Heart right ventricle (tissue), 16 donors: Measurements from ENCODE around the gene COL6A3. TPM values are rescaled to one million over a fixed set of nuclear protein-coding genes. Genes with fewer than 3 reads are reported as not detected.

Experiments used
- ATAC-seq, 8 donors: fragments of 200-7000 bp; cut with Tn5 transposase; one replicate each; pipeline ENCODE4 v1.9.1; 2020; ENCODE audit warnings: mild to moderate bottlenecking in 8 of 8, moderate library complexity in 8 of 8, moderate number of reproducible peaks in 1 of 8
- DNase-seq, 2 donors: peaks; one replicate each; pipeline ENCODE4 v3.0.0-alpha.2; 2020
- H3K27ac ChIP-seq, 10 donors: fragments of 200-600 bp; sonication (generic) in 2 of 10; one replicate each; pipeline versions ENCODE4 v1.5.0 to v1.8.0; 2020 to 2022; ENCODE audit warnings: mild to moderate bottlenecking in 3 of 10
- H3K27me3 ChIP-seq, 7 donors: fragments of 200-600 bp; one replicate each; pipeline ENCODE4 v1.8.0; 2021 to 2022; ENCODE audit warnings: mild to moderate bottlenecking in 2 of 7
- H3K36me3 ChIP-seq, 9 donors: fragments of 200-600 bp; sonication (generic) in 1 of 9; one replicate each; pipeline versions ENCODE4 v1.5.0 to v1.8.0; 2020 to 2022; ENCODE audit warnings: mild to moderate bottlenecking in 2 of 9
- H3K4me1 ChIP-seq, 9 donors: fragments of 200-600 bp; sonication (generic) in 1 of 9; one replicate each; pipeline versions ENCODE4 v1.5.0 to v1.8.0; 2020 to 2022; ENCODE audit warnings: mild to moderate bottlenecking in 4 of 9
- H3K4me3 ChIP-seq, 10 donors: fragments of 200-600 bp; sonication (generic) in 2 of 10; one replicate each; pipeline versions ENCODE4 v1.5.0 to v1.8.0; 2020 to 2022; ENCODE audit warnings: mild to moderate bottlenecking in 7 of 10, moderate library complexity in 2 of 10
- H3K9me3 ChIP-seq, 11 donors: fragments of 200-600 bp in 10 of 11; sonication (generic) in 2 of 11; one replicate each; pipeline versions ENCODE4 v1.5.0 to v1.8.0; 2013 to 2022; ENCODE audit warnings: mild to moderate bottlenecking in 2 of 11, control low read depth in 1 of 11, moderate library complexity in 1 of 11
- CTCF ChIP-seq, 9 donors: fragments of 200-600 bp; sonication (generic) in 2 of 9; IDR thresholded peaks; one replicate each; pipeline versions ENCODE4 v1.5.0 to v1.8.0; 2021 to 2022; ENCODE audit warnings: antibody characterized with exemption in 9 of 9, mild to moderate bottlenecking in 5 of 9, moderate library complexity in 1 of 9
- WGBS, 2 donors: extraction: QIAGEN DNeasy Blood & Tissue Kit; methylation state at CpG; one replicate each; pipeline ENCODE4 v1.1.7; 2013; ENCODE audit warnings: inconsistent platforms in 1 of 2; 5-methylcytosine and 5-hydroxymethylcytosine counted together
- intact Hi-C, 10 donors: fragments of 100-400 bp; cut with DNase I; formaldehyde crosslinking; loops; one replicate each; pipeline versions ENCODE4 v1.11.1 to v1.14.2; 2022
- polyA plus RNA-seq, 2 donors: library from polyadenylated mRNA; stranded (reverse); fragments of 200-250 nt; gene quantifications; one replicate each; pipeline ENCODE4 v1.2.3, GENCODE V29; 2013
- total RNA-seq, 10 donors: library from RNA; stranded (reverse); fragmentation: NEBNext Ultra II Directional in 3 of 10; extraction: Animal tissue kit (Norgen Biotek cat#: 25700) in 3 of 10; gene quantifications; one replicate each; pipeline versions ENCODE4 v1.2.1 to v1.2.4, GENCODE V29; 2021 to 2023
- donor health status: Arrhythmogenic right ventricular cardiomyopathy.
- donor health status: ischemic (EF 13 %, LVEDD 7.1; RV severe dilation, severe dysfunction).
- donor health status: healthy with polysubstance abuse.
- donor health status: DM: no; HTN: yes; CAD: no.
- donor health status: DM: no; HTN: no; CAD: no.
- donor health status: ischemic (EF 25% LVEDD 6.9; RV normal size, moderate dysfunction).
- donor health status: ischemic (EF 25% LVEDD 5.7; RV mildly dilated, moderate dysfunction).
- donor health status: healthy.
- donor health status: DM: yes; HTN: yes; CAD: no.
- donor health status: Ischemic cardiomyopathy.
- donor health status: ischemic (EF 35%, LVEDD 5.7; RV mildly dilated, moderate dysfunction).
- donor health status: nonischemic (EF 11% LVEDD 7.7; RV severe dilation, severe dysfunction).
- donor health status: DM: yes; HTN: yes; CAD: no.
- donor health status: PGD.
- donor health status: ischemic (EF 29% LVEDD 5.4; RV normal size, mild dysfunction).
- donor health status: nonischemic (EF 23%, LVEDD 6.1; RV moderate dilation, normal function).

Gene COL6A3
- total and polyA plus RNA-seq, 12 donors: 27.7 to 222 (median 47.5) TPM

DNA sequence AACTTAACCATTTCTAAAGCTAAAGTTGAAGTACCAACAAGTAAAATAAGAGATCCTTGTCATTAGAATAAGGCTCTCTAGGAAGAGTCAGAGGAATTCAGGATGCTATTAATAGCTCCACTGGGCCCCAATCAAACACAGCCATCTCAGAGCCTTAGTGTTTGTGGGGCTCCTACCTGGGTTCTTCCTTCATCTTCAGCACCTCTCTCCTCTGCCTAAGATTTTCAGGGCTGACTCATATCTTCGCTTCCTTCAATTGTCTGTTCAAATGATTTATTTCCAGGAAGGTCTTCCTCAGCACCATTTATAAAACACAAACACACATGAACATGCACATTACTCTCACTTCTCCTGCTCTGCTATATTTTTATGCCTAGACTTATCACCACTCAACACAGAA, 119.5 kb downstream of the COL6A3 start:
- Histone ChIP-seq H3K27me3 (no peaks in the 10 kb centered on the region), H3K4me1 (peaks cover 0 to 64% (median 31%) of the 10 kb centered on the region in 9 donors), H3K9me3 (peaks cover 0 to 12% (median 0%) of the 10 kb centered on the region in 11 donors), H3K36me3 (no peaks in the 10 kb centered on the region), H3K27ac (peak overlapping the region in 7 of 10 donors; percentile 9 to 92 (median 47)), H3K4me3 (no peak overlapping the region)
- ATAC-seq (no peak), DNase-seq (no peak)
- intact Hi-C loops: no loop called here
- no peak for TF ChIP-seq CTCF (IDR thresholded peaks at IDR 0.05)
- WGBS, 2 donors: 75 to 83% methylated on average over 1 of the region's 1 CpG

DNA sequence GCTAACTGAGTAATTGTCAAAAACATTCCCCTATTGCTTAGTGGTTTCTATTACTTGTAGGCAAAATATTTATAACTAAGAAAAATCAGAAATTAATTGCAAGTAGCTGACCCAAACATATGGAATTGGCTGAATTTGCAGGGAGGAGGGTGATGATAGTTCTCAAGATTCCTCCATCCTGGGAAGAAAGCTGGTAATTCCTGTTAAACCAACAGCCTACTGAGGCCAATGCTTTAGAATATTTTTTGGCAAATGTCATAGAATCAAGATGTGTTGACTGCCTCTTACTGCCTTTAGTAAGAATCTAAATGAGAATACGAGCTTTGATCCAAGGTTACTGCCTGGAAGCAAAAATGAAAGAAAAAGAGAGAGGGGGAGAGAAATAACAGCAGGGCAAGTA, 120.0 kb downstream of the COL6A3 start:
- Histone ChIP-seq H3K36me3 (no peaks in the 10 kb centered on the region), H3K9me3 (peaks cover 0 to 12% (median 0%) of the 10 kb centered on the region in 11 donors), H3K27ac (peak overlapping the region in 7 of 10 donors; percentile 9 to 92 (median 47)), H3K4me1 (peaks cover 0 to 63% (median 31%) of the 10 kb centered on the region in 9 donors), H3K27me3 (no peaks in the 10 kb centered on the region), H3K4me3 (no peak overlapping the region)
- DNase-seq (no peak), ATAC-seq (no peak)
- no peak for TF ChIP-seq CTCF (IDR thresholded peaks at IDR 0.05)
- intact Hi-C loops: no loop called here
- WGBS, 2 donors: 40% methylated on average over 1 of the region's 1 CpG

DNA sequence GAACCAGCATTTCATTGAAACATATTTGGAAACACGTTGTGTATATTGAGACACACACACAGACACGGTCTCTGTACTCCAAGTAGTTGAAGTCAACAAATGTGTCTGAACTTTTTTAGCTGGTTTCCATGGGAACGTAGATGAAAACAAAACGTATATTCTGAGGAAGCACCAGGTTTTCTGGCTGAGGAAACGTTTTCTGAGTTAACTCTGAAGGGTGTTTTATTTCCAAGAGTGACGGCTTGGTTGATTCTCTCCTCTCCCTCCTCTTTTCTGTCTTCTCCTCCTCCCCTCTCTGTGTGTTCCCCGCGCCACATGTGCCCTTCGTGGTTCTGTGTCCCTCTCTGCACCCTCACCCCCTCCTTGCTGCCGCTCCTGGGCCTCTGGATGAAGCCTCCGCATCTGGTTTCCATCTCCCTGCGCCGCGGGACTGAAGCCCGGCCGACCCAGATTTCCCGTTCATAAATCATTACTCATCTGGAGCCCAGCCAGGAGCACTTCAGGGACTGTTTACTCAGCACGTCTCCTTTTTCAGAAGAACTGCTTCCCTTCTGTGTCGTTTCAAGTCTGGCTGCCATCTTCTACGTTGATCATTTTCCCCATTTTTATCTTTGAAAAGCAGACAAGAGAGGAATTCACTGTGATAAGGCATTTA, 122.7 kb downstream of the COL6A3 start:
- DNase-seq (peak; percentile 91 to 98), ATAC-seq (peak; percentile 94 to 98 (median 96))
- H3K4me3 ChIP-seq: peak overlapping the region in 5 of 10 donors; percentile 1 to 24 (median 10)
- peaks cover 0 to 40% (median 31%) of the 10 kb centered on the region in 9 donors for H3K4me1 ChIP-seq
- intact Hi-C loops: loop anchor here in 4 of 10 donors (1.0 to 2.0 kb wide), 2 partner anchors 24 kb away; no protein-coding TSS in a partner anchor
- H3K36me3 ChIP-seq: no peaks in the 10 kb centered on the region
- no peaks in the 10 kb centered on the region for H3K27me3 ChIP-seq
- WGBS, 2 donors: 1 to 2% methylated on average over 20 of the region's 20 CpGs
- H3K9me3 ChIP-seq: peaks cover 0 to 12% (median 0%) of the 10 kb centered on the region in 11 donors
- peak overlapping the region; percentile 71 to 92 (median 82) for H3K27ac ChIP-seq
- no peak for TF ChIP-seq CTCF (IDR thresholded peaks at IDR 0.05)

DNA sequence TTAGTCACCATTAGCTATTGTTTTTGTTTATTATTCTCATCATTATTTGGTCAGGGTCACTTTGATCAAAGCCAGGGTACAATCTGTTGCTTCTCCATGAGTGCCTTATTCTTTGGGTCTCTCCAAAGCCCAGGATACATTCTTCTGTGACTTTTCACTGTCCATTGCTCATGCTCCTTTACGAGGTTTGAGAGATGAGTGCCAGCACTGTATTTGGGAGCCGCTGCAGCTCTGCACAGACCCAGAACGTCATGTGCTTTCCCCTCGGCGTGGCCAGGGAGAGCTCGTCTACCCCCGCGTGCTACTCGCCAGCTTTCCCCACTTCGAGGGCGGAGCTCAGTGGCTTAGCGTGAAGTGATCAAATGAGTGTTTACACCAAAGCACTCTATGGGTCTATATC, 123.7 kb downstream of the COL6A3 start:
- 31 to 44% methylated on average over 12 of the region's 12 CpGs for WGBS, 2 donors

More for the DNA sequence above, 123.7 kb downstream of the COL6A3 start:
- DNase-seq: peak; percentile 81
- H3K36me3 ChIP-seq: no peaks in the 10 kb centered on the region
- peak overlapping the region; percentile 71 to 92 (median 82) for H3K27ac ChIP-seq
- no peak for TF ChIP-seq CTCF (IDR thresholded peaks at IDR 0.05)
- peaks cover 0 to 40% (median 31%) of the 10 kb centered on the region in 9 donors for H3K4me1 ChIP-seq
- no peaks in the 10 kb centered on the region for H3K27me3 ChIP-seq
- H3K9me3 ChIP-seq: peaks cover 0 to 12% (median 0%) of the 10 kb centered on the region in 11 donors
- ATAC-seq: peak; percentile 84 to 94 (median 90)
- intact Hi-C loops: loop anchor here in 3 of 10 donors (1.0 to 2.0 kb wide), 2 partner anchors 25 to 55 kb away; no protein-coding TSS in a partner anchor
- no peak overlapping the region for H3K4me3 ChIP-seq
